ENCODE results near the gene DLEU7.

DLEU7 gene

GRCh38 chr13:50843257-50844083, at the start of gene DLEU7:
Gene DLEU7 (minus strand): TSS chr13:50843692. CDS start chr13:50843646, 46 bp downstream.
- DNase-seq: no peak

DNA sequence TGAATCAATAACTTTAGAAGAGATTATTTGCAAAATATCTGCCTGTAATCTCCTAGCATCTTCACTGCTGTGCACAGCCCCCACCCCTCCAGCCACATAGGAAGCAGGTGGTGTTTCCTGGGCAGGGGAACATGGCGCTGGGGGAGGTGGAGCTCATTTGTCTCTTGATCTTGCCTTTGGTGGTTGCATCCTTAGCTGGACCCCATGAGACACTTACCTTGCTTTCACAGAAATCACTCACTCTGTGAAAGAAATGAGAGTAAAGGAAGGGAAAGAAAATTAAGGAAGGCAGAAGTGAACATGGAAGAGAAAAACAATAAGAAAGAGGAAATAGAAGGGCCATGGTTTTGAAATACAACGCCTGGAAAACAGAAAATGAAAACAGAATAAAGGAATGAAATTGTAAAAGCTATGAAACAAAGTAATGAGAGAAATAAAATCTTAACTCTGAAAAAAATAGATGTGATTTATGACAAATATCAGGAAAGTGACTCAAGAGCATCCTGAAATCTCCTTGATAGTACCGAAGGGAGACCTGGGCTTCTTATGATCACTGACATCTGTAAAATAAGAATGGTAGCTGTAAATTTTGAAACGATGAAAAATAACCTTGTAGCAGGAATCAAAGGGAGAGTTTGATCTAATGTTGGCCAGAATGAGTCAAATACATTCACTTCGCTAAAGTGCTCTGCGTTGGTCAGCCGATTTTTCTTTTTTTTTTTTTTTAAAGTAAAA, 48.9 kb upstream of the DLEU7 start:
- DNase-seq: peak; percentile 58

DNA sequence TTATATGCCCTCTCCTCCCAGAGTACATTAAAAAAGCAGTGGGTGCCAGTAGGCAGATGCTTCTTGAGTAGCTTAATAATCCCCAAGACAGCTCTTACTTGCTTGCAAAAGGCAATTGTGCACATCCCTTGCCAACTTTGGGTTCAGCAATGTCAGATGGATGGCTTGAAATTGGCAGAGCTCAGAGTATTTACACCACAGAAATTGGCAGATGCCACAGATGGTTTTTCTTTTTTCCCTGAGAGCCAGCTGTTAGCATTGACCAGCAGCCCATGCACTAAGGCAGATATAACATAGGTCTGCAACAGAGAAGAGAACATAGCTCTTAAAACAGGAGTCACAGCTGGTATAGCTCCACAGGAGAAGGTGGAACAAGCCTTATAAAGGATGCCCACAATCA, 47.7 kb upstream of the DLEU7 start:
- DNase-seq: peak; percentile 27

- no peak for DNase-seq
Observed at GRCh38 chr13:50889317-50889716, 45.8 kb upstream of the DLEU7 start.

GRCh38 chr13:50888362-50888761, 44.9 kb upstream of the DLEU7 start:
- no peak for DNase-seq

DNA sequence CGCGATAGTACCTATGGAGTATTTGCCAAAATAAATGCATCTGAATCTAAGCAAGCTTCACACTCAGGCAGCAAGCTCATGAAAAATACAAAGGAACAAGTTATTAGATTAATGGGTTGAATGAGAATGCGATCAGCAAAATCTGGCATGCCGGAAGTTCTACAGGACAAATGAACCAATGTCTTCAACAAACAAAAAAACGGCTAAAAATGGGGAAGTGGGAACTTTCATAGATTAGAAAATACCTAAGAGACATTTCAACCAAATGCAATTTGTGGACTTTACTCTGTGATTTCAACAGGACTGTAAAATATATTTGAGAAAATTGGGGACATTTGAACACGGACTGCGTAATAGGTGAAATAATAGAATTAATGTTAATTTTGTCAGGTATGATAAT, 43.7 kb upstream of the DLEU7 start:
- DNase-seq: no peak

DNA sequence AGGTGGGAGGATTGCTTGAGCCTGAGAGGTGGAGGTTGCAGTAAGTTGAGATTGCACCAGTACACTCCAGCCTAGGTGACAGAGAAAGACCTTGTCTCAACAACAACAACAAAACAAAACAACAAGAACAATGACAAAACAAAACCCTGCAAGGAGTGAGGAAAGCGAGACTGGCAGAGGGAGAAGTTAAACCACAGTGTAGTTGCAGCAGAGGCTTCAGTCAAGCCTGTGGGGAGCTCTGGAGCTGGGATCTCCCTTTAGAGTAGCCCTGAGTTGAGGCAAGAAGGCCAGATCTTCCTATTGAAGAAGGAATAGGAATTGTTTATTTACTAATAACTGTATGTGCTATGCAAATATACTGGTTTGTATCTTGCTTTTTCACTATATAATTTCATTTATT, 40.8 kb upstream of the DLEU7 start:
- DNase-seq: no peak

GRCh38 chr13:50883728-50884127, 40.2 kb upstream of the DLEU7 start:
- no peak for DNase-seq

GRCh38 chr13:50882816-50883435, 39.4 kb upstream of the DLEU7 start:
- DNase-seq: no peak

DNA sequence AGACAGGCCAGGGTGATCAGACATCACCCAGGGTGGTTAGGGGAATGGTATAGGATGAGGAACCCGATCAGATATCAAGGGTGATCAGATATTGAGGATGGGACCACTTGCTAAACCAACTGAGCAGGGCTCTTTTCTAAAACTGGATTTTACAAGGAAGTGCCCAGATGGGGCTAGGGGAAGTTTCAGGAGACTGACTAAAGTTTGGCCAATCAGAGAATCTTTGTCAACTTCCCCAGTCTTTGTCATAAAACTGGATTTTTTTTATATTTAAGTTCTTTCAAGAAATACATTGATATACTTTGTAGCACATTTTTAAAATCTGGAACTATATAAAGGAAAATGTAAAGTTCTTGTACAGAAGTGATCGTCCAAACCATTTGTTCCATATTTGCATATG, 30.5 kb upstream of the DLEU7 start:
- no peak for DNase-seq

- DNase-seq: no peak
Observed at GRCh38 chr13:50873467-50873866, 30.0 kb upstream of the DLEU7 start.

DNA sequence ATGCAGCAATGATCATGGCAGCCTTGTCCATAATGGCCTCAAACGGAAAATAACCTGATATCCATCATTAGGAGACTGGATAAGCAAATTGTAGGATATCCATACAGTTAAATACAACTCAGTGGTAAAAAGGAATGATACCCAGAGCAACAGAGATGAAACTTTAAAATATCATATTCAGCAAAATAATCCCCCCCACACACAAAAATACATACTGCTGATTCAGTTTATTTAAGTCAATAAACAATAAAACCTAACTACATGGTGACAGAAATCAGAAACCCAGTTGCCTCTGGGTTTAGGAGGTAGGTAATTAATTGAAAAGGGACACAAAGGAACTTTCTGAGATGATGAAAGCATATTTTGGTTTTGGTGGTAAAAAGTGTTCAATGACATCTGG, 27.9 kb upstream of the DLEU7 start:
- DNase-seq: no peak

DNA sequence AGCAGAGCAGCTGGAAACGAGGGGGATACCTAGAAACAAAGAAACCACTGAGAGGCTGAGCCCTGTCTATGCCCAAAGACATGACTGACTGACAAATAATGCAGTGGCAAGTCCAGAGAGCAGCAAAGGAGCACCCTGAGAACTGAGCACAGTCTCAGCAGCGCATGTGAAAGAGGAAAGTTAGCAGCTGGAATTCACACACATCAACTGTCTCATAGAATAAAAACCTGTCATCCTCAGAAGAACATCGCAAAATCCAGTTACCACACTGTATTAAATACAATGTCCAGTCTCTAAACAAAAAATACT, 24.1 kb upstream of the DLEU7 start:
- no peak for DNase-seq

DNA sequence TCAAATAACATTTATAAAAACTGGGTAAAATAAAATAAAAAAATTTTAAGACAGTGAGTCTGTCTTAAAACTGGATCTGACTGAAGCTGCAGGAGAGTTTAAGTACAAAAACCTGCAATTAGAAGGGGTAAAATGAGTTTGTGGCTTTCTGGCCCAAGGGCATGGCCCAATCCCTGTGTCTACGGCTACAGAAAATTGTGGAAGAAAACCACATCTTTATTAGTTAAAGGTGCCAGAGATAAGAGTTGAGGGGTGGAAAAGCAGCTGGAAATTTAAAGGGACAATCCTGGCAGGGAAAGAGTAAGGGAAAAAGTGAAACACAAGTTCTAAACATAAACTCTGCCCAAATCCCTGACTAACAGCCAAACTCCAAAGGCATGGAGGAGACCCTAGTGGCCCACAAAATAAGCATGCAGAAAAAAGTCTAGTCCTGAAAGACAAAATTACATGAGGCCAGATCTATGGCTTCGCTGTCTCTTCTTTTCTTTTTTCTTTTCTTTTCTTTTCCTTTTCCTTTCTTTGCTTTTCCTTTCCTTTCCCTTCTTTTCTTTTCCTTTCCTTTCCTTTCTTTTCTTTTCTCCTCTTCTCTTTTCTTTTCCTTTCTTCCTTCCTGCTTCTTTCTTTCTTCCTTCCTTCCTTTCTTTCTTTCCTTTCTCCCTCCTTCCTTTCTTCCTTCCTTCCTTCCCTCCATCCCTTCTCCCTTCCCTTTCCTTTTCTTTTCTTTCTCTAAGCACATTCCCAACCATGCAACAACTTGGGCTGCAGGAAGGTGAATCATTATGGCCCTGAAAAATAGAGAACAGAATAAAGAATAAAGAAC, 23.5 kb upstream of the DLEU7 start:
- DNase-seq: no peak

DNA sequence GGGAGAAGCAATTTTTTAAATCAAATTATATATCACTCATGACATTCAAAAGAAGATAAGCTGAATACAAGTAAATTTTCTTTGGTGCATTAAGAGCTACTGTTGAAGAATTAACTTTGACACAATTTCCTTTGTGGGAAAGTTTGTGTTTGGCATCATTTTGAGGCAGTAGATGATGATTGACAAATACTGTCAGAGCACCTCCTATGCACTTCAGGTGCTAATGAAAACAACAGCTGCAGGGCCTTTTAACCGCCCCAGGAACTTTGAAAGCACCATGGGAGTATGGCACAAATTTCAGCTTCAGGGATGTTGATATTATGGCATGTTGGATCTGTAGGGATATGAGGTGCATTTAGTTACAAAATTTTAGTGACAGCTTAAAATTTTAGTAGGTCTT, 21.0 kb upstream of the DLEU7 start:
- no peak for DNase-seq

DNA sequence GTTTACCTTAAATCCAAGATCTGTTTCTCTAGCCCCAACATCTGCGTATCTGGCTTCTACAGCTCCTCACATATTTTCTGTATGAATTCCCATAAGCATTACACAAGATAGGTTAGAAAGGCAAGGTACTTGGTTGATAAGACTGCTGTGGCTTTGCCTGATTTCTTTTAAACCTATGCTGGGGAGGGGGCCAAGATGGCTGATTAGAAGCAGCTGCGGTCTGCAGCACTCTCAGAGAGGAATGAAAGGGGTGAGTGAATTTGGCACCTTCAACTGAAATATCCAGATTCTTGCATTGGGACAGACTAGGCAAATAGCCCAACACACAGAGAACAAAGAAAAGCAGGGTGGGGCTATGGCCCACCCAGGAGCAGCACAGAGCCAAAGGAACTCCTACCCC, 12.2 kb upstream of the DLEU7 start:
- DNase-seq: no peak

GRCh38 chr13:50850445-50850844, 7.0 kb upstream of the DLEU7 start:
- no peak for DNase-seq

DNA sequence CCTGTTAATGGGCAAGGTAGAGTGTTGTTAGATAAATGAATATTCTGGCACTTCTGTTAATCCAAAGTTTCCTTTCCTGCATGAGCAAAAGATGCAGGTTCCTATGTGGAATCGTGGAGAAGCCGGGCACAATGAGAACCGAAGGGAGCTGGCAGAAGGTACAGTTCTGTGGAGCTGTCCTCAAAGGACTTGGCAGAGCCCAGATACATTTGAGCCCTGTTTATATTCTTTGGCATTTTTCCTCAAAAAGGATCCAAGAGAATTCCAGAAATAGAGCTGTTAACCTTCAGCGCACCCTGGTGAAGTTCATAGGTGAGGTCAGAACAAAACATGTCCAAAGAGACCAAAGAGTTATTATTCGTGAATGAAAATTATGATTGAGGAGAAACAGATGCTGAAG, 4.0 kb upstream of the DLEU7 start:
- no peak for DNase-seq

DNA sequence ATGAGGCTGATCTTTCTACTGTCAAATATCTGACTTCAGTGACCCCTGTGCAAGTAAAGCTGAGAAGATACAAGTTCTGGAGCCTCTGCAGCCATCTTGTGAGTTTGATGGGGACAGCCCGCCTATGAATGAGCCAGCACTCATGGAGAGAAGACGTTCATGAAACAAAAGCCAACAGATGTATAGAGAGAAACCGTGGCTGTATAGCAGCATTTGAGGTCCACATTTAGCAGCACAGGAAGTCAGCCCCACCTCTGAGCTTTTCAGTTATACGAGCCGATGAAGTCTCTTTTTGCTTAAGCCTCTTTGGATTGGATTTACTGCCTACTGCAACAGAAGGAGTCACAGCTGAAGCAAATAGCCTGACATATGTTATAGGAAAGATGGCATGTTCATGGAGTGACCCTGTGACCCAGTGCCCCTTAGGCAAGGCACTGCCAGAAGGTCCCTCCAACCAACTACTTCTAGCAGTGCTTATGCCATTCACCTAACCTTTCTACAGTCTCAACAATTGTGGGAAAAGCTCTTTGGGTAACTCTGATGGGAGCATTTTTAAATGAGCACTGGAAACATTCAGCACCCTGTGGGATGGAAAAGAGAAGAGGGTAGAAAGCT, 3.5 kb upstream of the DLEU7 start:
- peak; percentile 95 for DNase-seq

GRCh38 chr13:50845211-50845610, 1.7 kb upstream of the DLEU7 start:
- DNase-seq: no peak

DNA sequence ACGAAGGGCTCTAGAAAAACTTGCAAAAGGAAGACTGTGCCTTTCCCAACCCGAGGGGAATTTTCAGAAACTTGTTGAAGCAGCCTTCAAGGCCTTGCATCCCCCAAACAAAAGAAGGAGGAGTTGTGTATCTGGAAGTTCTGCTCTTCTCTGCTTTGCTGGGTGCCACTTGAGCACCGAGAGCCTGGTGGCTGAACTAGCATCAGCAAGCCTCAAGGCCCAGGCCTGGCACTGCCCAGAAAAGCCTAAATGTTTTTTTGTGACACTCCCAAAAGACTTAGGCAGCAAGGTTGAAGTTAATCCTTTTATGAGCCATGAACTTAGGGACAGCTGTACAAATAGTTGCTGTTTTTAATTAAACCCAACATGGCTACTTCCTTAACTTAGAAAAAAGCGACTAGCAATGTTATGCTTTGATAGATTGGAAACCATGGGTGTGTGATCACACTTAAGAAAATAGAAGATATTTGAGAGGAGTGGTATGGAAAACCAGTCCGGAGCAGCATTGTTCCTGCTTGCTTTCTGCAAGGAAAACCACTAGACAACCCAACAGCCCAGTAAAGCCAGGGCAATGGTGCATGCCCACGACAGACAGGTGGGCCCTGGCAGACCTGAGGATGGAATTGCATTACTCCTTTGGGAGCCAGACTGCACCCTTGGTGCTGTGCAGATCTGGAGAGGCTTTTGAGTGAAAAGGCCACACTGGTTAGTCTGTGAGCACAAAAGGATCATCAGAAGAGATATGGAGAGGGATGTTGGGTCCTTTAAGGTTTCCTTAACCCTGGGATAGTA, 788 bp upstream of the DLEU7 start:
- peak; percentile 56 for DNase-seq

DNA sequence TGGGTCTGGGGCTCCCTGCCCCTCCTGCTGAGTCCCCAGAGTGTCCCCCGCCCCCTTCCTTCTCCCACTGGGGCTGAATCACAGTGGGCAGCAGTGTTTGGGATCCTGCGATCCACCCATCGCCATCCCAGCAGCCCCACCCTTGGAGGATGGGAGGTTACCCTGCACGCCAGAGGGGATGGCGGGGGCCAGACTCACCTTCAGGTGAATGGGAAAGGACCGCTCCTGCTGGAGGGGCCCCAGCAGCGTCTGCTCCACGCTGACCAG, 569 bp downstream of the DLEU7 start:
- no peak for DNase-seq
